GM19099 (cell line): Measurements from ENCODE around the gene SLC39A11.

Experiments used
- POLR2A ChIP-seq: IDR thresholded peaks from 3 replicates; pipeline ENCODE4 v1.6.1; 2011; ENCODE audit warnings: low read depth; ENCODE audit not compliant: insufficient read length; ENCODE audit errors: extremely low read depth

The SLC39A11 gene

GRCh38 chr17:72665852-72666851 is 426.3 kb downstream of the SLC39A11 start:
- no peak for TF ChIP-seq POLR2A

GRCh38 chr17:72662827-72663190 is 429.7 kb downstream of the SLC39A11 start:
- no peak for TF ChIP-seq POLR2A

- TF ChIP-seq POLR2A, result no peak
These were observed 430.3 kb downstream of the SLC39A11 start for GRCh38 chr17:72661945-72662826.

- TF ChIP-seq POLR2A, result no peak
These were observed 431.2 kb downstream of the SLC39A11 start for GRCh38 chr17:72661116-72661944.

- no peak for TF ChIP-seq POLR2A
These were observed 432.0 kb downstream of the SLC39A11 start for GRCh38 chr17:72660274-72661115.

DNA sequence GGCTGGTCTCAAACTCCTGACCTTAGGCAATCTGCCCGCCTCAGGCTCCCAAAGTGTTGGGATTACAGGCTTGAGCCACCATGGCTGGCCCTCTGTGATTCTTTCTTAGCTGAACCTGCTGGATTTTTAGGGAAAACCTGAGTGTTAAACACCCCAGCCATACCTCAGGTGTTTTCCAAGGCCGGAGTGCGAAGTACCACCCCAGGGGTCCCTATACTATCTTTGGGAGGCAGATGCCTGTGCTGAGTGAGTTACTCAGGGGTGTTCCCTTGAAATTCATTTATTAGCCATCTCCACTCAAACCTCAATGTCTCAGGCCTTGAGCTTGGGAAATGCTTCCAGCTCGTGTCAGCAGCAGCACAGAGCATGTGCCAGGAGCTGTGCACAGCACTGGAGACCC is 432.7 kb downstream of the SLC39A11 start:
- TF ChIP-seq POLR2A, result no peak

DNA sequence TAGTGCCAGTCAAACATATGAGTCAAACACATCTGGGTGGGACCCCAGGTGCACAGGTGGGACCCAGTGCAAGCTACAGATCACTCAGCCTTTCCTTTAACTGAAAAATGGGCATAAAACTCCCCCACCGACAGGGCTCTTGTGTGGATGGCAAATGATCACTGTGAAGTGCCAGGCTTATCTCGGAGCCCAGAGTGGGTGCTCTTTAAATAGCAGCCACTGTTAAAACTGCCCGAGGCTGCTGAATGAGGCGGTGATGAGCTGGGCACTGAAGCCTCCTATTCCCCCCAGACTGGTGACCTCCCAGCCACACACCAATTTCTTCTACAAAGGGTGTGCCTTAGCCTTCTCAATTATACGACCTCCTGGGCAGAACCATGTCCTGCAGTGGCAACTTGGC is 433.8 kb downstream of the SLC39A11 start:
- no peak for TF ChIP-seq POLR2A

DNA sequence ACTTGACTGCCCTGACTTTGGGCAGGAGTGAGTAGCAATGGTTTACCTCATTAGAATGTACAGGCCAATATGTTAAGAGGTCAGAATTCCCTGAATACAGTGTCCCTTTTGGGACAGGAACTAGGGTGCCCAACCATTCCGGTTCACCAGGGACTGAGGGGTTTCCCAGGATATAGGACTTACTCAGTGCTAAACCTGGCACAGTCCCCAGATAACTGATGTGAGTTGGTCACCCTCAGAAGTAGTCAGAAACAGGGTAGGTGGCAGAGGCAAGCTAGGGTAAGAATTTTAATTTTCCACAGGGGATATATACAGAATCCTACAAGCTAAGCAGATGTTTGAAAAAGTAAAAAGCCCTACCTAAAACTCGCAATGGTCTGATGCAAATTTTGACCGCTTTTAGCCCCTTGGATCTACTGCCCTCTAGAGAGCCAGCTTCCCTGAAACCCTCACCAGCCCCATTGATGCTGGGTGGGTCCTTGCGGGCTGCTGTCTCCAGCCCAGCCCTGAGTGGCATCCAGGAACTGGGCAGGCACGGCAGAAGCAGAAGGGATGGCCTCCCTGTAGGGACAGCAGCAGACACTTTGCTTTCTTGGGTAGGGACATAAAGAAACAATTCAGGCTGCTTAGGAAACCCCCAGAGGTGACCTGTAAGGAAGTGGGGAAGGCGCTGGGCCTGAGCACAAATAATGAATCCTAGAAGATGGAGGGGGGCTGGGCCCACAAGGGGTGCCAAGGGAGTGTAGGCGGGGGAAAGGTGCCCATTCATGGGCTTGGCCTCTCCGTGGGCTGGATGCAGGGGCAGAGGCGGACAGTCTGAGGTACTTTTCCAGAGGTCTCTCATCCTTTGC is 434.8 kb downstream of the SLC39A11 start:
- no peak for TF ChIP-seq POLR2A

DNA sequence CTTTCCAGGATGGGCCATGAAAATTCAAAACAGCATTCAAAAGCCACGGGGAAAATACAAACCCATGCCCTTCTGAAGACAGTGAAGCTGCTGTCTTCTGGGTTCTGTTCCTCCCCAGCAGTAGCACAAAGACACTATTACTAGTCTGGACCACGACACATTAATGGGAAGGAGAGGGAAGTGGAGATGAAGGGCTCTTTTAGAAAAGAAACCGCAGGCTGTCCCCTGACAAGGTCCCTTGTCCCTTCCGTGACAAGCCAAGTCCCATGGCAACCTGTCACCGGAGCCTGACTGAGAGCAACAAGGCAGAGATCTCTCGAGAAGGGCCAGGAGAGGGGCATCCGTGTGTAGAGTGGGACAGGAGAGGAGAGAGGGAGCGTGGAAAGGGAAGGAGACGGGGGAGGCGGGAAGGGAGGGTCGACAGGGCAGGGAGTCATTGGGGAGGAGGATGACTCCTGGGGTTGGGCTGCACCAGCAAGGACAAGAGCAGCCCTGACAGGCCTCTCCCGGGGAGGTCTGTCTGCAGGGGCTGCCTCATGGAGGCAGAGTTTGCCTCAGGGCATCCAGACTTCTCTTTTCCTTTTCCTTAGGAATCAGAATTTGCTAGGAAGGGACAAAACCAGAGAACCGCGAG is 436.2 kb downstream of the SLC39A11 start:
- TF ChIP-seq POLR2A, result no peak

DNA sequence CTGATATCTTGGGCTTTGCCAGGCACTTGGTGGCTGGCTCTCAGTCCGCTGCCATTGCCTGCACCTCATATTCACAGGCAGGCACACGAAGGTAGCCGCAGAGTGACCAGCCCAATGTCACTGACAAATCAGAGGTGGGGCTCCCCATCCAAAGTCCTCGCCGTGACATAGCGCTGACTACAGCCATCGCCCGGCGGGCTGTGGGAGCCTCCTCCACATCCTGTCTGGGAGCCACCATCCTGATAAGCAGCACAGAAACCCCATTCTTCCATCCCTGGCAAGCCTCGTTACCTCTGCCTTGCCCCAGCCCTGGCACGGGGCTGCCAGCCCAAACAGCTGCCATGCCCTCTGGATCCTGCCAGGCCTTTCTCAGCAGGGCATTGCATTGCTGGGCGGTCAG is 437.8 kb downstream of the SLC39A11 start:
- no peak for TF ChIP-seq POLR2A

DNA sequence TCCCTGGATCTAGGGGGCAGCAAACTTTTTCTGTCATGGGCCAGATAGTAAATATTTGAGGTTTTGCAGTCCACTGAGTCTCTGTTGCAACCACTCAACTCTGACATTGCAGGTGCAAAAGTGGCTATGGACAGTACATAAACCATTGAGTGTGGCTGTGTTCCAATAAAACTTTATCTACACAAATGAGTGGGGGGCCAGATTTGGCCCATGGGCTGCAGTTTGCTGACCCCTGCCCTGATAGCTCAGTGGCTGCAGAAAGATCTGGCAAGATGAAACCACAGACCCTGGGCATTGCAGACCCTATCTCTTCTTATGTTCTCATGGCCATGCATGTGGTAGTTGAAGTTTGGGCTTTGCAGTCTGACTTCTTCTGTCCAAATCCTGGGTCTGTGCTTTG is 440.5 kb downstream of the SLC39A11 start:
- TF ChIP-seq POLR2A, result no peak

DNA sequence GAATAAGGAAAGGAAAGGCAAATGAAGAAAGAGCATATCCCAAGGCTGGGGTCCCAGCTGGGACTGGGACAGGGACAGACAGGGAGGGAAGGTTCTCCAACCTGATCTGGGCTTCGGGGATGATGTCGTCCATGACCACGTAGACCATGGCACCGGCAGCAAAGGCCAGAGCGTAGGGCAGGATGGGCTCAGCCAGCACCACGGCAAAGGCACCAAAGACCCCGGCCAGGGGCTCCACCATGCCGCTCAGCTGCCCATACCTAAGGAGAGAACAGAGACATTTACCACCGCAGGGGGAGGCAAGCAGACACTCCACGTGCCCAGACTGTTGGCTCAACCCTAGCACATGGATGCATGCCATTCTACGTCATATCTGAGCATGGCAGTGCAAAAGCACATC is 443.8 kb downstream of the SLC39A11 start:
- TF ChIP-seq POLR2A, result no peak

DNA sequence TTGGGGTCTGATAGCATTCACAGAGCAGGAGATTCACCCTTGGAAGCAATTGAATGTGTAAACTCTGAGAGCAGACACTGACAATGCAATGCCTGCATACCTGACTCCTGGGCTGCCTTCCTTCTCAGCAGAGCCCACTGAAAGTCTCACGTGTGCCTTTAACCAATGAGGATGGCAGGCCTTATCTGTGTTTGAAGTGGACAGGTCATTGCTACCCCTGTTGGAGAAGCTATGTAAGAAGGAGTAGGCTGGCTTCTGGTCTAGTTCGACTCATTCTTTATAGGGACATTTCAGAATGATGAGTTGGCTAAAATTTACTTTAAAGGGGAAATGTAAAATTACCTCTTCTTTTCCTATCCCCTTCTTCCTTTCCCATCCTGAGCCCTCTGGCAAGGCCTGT is 446.3 kb downstream of the SLC39A11 start:
- TF ChIP-seq POLR2A, result no peak
